Lung (tissue), 12 donors: ENCODE measurements around the gene NEK5. TPM values are rescaled to one million over a fixed set of nuclear protein-coding genes. Genes with fewer than 3 reads are reported as not detected.
"Not testable (repeated sequence)": the region's sequence is repeated elsewhere in the genome, so short reads cannot be mapped to it uniquely, and the experiment has no call there.

Experiments
- ATAC-seq: fragments of 200-7000 bp; cut with Tn5 transposase; one replicate; pipeline ENCODE4 v1.9.1; 2020; ENCODE audit warnings: moderate number of reproducible peaks; ENCODE audit not compliant: insufficient read depth, low FRiP score
- DNase-seq, 3 donors: peaks; one replicate each; pipeline ENCODE4 v3.0.0-alpha.2; 2013 to 2017
- H3K27ac ChIP-seq, 2 donors: one replicate each; pipeline ENCODE4 v1.5.1; 2013; ENCODE audit warnings: mild to moderate bottlenecking in 2 of 2, moderate library complexity in 2 of 2, control low read depth in 1 of 2, inconsistent platforms in 1 of 2, low read depth in 1 of 2, low read length in 1 of 2
- H3K27me3 ChIP-seq, 3 donors: one replicate each; pipeline ENCODE4 v1.5.1; 2013; ENCODE audit warnings: low read length in 2 of 3; ENCODE audit not compliant: control insufficient read depth in 3 of 3, insufficient read depth in 3 of 3
- H3K36me3 ChIP-seq, 4 donors: one replicate each; pipeline ENCODE4 v1.5.1; 2013; ENCODE audit warnings: low read length in 4 of 4, mild to moderate bottlenecking in 1 of 4, moderate library complexity in 1 of 4; ENCODE audit not compliant: control insufficient read depth in 4 of 4, insufficient read depth in 4 of 4
- H3K4me1 ChIP-seq, 5 donors: one replicate each; pipeline ENCODE4 v1.5.1; 2013; ENCODE audit warnings: low read length in 5 of 5, mild to moderate bottlenecking in 2 of 5, moderate library complexity in 1 of 5; ENCODE audit not compliant: control insufficient read depth in 5 of 5, insufficient read depth in 5 of 5
- H3K4me3 ChIP-seq: one replicate; pipeline ENCODE4 v1.5.1; 2013; ENCODE audit warnings: mild to moderate bottlenecking, control low read depth, moderate library complexity
- H3K9ac ChIP-seq, 2 donors: one replicate each; pipeline ENCODE4 v1.5.1; 2013; ENCODE audit warnings: low read length in 2 of 2, control low read depth in 1 of 2; ENCODE audit not compliant: insufficient read depth in 1 of 2
- H3K9me3 ChIP-seq, 4 donors: one replicate each; pipeline ENCODE4 v1.5.1; 2013; ENCODE audit warnings: low read length in 3 of 4, mild to moderate bottlenecking in 1 of 4, moderate library complexity in 1 of 4; ENCODE audit not compliant: control insufficient read depth in 4 of 4, insufficient read depth in 3 of 4
- WGBS, 2 donors: extraction: QIAGEN DNeasy Blood & Tissue Kit; methylation state at CpG; one replicate each; pipeline ENCODE4 v1.1.7; 2013; 5-methylcytosine and 5-hydroxymethylcytosine counted together
- polyA plus RNA-seq, 2 donors: library from polyadenylated mRNA; stranded (reverse); fragments of 200-250 nt; gene quantifications; one replicate each; pipeline ENCODE4 v1.2.1, GENCODE V29; 2013
- total RNA-seq, 2 donors: library from RNA; depleted of rRNA in 1 of 2; stranded (reverse); fragments of >200 nt in 1 of 2; gene quantifications; one replicate each; pipeline ENCODE4 v1.2.1, GENCODE V29; 2014 to 2021
- TF ChIP-seq, protein P1 (sequence below): IDR thresholded peaks from 2 replicates; pipeline ENCODE4 v1.5.1; 2012; ENCODE audit warnings: mild to moderate bottlenecking; ENCODE audit errors: control extremely low read depth, extremely low read depth
- donor health status: control.
- donor health status: control.
- donor health status: Bipolar disorder and iron deficiency.
- donor health status: healthy.
- donor health status: DM: yes; HTN: yes; CAD: no.

Gene NEK5
- total and polyA plus RNA-seq, 4 donors, result 2.1 to 13.3 (median 6.1) TPM

DNA sequence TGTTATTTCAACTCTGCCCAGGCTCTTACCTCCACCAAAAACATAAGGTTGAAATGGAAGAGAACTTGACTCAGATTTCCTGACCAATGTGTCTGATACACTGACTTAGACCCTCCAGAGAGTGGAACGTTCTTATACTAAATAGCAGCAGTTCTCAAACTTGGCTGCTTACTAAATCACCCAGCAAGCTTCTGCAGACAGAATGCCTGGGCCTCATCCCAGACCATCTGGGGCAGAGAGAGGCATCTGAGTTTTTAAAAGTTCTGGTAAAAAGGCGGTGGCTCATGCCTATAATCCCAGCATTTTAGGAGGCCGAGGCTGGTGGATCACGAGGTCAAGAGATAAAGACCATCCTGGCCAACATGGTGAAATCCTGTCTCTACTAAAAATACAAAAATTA, 46.3 kb downstream of the NEK5 start:
- no peaks in the 10 kb centered on the region for H3K9me3 ChIP-seq
- no peak overlapping the region for H3K9ac ChIP-seq
- 92 to 95% methylated on average over 4 of the region's 4 CpGs for WGBS, 2 donors
- no peak overlapping the region for H3K4me3 ChIP-seq
- no peak overlapping the region for H3K27ac ChIP-seq
- H3K4me1 ChIP-seq, result no peaks in the 10 kb centered on the region
- no peaks in the 10 kb centered on the region for H3K27me3 ChIP-seq
- TF ChIP-seq, protein P1, sequence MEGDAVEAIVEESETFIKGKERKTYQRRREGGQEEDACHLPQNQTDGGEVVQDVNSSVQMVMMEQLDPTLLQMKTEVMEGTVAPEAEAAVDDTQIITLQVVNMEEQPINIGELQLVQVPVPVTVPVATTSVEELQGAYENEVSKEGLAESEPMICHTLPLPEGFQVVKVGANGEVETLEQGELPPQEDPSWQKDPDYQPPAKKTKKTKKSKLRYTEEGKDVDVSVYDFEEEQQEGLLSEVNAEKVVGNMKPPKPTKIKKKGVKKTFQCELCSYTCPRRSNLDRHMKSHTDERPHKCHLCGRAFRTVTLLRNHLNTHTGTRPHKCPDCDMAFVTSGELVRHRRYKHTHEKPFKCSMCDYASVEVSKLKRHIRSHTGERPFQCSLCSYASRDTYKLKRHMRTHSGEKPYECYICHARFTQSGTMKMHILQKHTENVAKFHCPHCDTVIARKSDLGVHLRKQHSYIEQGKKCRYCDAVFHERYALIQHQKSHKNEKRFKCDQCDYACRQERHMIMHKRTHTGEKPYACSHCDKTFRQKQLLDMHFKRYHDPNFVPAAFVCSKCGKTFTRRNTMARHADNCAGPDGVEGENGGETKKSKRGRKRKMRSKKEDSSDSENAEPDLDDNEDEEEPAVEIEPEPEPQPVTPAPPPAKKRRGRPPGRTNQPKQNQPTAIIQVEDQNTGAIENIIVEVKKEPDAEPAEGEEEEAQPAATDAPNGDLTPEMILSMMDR, result no peak
- H3K36me3 ChIP-seq, result peaks cover 0 to 1% (median 0%) of the 10 kb centered on the region in 4 donors
- ATAC-seq, result no peak
- DNase-seq, result no peak

DNA sequence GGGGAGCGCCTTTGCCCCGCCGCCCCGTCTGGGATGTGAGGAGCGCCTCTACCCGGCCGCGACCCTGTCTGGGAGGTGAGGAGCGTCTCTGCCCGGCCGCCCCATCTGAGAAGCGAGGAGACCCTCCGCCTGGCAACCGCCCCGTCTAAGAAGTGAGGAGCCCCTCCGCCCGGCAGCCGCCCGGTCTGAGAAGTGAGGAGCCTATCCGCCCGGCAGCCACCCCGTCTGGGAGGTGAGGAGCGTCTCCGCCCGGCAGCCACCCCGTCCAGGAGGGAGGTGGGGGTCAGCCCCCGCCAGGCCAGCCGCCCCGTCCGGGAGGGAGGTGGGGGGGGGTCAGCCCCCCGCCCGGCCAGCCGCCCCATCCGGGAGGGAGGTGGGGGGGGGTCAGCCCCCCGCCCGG, 49.0 kb downstream of the NEK5 start:
- not testable (repeated sequence) for DNase-seq, ATAC-seq, H3K36me3 ChIP-seq, H3K27ac ChIP-seq, H3K4me3 ChIP-seq, H3K4me1 ChIP-seq, H3K27me3 ChIP-seq, H3K9ac ChIP-seq, H3K9me3 ChIP-seq
- 94 to 96% methylated on average over 22 to 36 of the region's 36 CpGs for WGBS, 2 donors

DNA sequence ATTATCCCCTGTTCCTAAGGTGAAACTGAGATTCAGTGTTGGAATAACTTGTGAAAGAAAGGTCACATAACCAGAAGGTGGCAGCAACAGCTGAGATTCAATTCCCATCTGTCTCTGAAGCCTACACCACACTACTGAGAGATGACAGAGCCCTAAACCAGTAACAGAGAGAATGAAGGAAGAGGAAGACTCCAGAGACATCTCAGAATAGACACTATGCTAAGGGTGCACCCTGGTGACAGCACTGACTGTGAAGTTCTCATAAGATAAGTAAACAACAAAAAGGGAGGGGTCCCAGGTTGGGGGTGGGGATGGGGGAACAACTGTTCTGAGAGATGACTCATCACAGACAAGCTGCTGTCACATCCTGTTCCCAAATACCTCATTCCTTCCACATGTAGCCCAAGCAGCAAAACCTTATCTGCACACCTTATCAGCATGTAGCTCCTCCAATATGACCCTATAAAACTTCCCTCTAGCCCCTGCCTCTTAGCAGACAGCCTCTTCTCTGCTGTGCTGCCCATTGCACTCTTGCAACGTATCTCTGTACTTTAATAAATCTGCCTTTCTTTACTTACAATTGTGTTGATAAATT, 57.8 kb downstream of the NEK5 start:
- H3K27ac ChIP-seq, result no peak overlapping the region
- no peak overlapping the region for H3K9ac ChIP-seq
- TF ChIP-seq, protein P1, result no peak
- 90 to 92% methylated on average over 1 of the region's 1 CpG for WGBS, 2 donors
- H3K27me3 ChIP-seq, result no peaks in the 10 kb centered on the region
- no peaks in the 10 kb centered on the region for H3K4me1 ChIP-seq
- no peak overlapping the region for H3K4me3 ChIP-seq
- H3K9me3 ChIP-seq, result peaks cover 0 to 17% (median 15%) of the 10 kb centered on the region in 4 donors
- H3K36me3 ChIP-seq, result no peaks in the 10 kb centered on the region
- no peak for ATAC-seq
- DNase-seq, result peak in 1 of 3 donors; percentile 8

DNA sequence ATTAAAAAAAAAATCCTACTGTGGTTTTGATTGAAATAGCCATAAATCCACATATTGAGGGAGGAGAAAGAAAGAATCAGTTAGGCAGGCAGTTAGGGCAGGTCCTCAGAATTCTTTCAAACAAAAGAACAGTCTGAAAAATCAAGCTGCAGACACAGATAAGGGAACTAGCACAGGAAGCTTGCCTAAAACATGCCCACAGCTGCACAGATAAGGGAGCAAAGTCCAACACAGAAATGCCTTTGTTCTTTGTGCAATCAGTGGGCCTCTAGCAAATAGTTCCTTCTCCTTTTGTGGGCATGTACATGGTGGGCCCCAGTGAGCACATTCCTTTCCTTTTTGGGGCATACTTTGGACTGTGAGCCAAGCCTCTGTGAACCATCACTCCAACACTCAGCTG, 61.6 kb downstream of the NEK5 start:
- DNase-seq (no peak), ATAC-seq (no peak)
- Histone ChIP-seq H3K4me1 (no peaks in the 10 kb centered on the region), H3K36me3 (no peaks in the 10 kb centered on the region), H3K9me3 (peaks cover 0 to 19% (median 15%) of the 10 kb centered on the region in 4 donors), H3K9ac (no peak overlapping the region), H3K27me3 (no peaks in the 10 kb centered on the region), H3K27ac (no peak overlapping the region), H3K4me3 (no peak overlapping the region)
- TF ChIP-seq, protein P1, result no peak
